C4-2B (cell line): Measurements from ENCODE around the gene CREB5.
"Not testable (repeated sequence)": the region's sequence is repeated elsewhere in the genome, so short reads cannot be mapped to it uniquely, and the experiment has no call there.

Source experiments
- H3K27ac ChIP-seq: fragments of 450-650 bp; 2 replicates; pipeline ENCODE4 v1.5.1; 2017
- ZFX ChIP-seq: fragments of 450-650 bp; IDR thresholded peaks from 2 replicates; pipeline ENCODE4 v1.6.1; 2017
- TF ChIP-seq, protein P1 (sequence below): fragments of 450-650 bp; conservative IDR thresholded peaks from 2 replicates; pipeline ENCODE4 v1.5.1; 2017; ENCODE audit warnings: mild to moderate bottlenecking

Gene CREB5

DNA sequence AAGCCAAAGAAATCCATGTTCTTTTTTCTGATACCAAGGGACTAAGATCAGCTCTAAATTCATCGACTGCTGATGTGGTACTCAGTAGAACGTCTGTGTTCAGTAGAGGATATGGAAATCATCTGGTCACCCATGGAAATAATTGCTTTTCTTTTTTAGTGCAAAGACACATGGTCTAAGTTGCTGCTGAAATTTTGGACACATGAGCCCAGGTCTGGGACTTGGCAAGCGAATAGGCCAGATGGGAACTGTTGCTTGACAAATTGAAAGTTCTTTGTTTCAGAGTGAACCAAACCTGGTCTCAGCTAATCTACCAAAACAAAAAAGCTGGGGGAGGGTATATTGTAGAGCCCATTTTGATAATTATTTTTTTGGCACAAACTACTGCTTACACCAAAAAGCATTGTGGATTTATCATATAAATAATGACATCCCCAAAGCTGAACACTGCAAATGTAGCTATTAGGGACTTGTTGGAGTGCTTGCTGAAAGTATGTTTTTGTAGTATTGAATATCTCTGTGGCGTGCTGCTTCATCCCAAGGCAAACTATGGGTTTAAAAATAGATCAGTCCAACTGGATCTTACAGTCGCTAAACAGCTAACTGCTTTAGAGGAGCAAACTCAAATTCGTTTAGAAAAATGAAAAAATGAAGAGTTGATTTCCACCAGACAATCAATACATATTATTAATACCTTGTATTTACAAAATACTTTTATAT lies 401.1 kb downstream of the CREB5 start:
- TF ChIP-seq ZFX: no peak
- TF ChIP-seq, protein P1, sequence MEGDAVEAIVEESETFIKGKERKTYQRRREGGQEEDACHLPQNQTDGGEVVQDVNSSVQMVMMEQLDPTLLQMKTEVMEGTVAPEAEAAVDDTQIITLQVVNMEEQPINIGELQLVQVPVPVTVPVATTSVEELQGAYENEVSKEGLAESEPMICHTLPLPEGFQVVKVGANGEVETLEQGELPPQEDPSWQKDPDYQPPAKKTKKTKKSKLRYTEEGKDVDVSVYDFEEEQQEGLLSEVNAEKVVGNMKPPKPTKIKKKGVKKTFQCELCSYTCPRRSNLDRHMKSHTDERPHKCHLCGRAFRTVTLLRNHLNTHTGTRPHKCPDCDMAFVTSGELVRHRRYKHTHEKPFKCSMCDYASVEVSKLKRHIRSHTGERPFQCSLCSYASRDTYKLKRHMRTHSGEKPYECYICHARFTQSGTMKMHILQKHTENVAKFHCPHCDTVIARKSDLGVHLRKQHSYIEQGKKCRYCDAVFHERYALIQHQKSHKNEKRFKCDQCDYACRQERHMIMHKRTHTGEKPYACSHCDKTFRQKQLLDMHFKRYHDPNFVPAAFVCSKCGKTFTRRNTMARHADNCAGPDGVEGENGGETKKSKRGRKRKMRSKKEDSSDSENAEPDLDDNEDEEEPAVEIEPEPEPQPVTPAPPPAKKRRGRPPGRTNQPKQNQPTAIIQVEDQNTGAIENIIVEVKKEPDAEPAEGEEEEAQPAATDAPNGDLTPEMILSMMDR: no peak
- H3K27ac ChIP-seq: no peak overlapping the region

DNA sequence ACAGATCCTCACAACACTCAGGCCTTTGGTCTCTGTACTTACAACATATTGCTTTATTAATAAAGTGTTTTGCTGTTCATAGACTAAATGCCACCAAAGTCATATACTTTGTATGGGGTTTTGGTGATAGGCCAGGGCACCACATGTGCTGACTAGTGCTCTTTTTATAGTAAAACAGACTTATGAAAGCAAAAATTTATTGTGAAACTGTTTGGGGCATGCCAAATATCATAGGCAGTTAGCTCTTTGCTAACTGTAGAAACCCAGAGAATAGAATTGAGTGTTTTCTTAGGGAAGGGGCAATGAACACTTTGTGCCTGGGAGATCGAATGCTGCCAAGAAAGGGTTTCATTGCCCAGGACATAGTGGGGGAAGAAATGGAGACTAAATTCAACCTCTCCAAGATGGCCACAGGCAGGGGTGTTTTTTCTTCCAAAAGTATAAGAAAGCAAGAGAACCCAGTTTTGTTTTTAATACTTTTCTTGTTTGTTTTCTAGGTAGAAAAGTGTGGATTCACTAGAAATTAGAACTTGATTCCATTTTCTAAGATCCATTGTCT lies 403.1 kb downstream of the CREB5 start:
- TF ChIP-seq, protein P1: no peak
- no peak for TF ChIP-seq ZFX
- no peak overlapping the region for H3K27ac ChIP-seq

DNA sequence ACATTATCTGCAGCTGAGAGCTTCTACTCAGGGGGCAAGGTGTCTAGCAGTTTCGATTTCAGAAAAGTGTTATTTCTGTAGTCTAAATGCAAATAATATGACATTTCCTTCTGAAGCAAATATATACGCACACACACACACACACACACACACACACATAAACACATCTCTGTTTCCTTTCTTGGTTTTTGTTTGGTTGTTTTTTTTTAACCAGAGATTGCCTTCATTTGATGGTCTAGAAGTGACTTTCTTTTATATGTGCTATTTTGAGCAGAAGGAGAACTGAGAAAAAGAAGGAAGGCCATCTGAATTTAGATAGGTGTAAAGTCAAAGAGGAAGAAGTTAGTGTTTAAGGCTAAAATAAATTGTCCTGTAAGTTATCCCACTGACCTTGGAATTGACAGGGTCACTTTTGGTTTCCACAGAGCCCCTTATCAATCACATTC lies 403.6 kb downstream of the CREB5 start:
- no peak for TF ChIP-seq ZFX
- TF ChIP-seq, protein P1: no peak
- no peak overlapping the region for H3K27ac ChIP-seq

DNA sequence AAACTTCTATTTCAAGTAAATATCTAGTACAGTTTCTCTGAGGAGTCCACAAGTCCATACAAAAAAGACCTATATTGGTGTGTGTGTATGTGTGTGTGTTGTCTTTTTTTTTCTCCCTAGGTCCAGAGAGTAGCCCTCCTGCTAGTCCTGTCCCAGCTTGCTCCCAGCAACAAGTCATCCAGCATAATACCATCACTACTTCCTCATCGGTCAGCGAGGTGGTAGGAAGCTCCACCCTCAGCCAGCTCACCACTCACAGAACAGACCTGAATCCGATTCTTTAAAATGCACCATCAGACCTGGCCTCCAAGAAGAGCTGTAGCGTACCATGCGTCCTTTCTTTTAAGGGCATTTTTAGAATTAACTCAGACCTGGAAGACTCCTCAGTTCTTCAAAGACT lies 406.7 kb downstream of the CREB5 start:
- no peak overlapping the region for H3K27ac ChIP-seq
- no peak for TF ChIP-seq ZFX
- TF ChIP-seq, protein P1: no peak

DNA sequence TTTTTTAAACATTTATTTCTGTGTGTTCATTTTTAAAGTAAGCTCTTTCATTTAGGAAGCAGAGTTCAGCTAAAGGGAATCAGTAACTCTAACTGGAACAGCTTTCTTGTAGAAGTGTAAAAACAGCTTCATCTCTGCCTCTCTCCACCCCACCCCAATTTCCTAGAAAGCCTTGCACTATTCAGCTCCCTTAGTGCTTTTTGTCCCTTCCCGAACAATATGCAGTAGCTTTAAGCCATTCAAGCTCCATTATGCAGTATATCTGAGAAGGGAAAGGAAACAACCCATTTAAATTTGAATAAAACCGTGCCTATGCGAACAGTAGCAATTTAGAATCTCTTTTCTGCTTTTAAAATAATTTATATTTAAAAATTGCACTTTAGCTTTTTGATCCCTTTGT lies 411.3 kb downstream of the CREB5 start:
- no peak for TF ChIP-seq ZFX
- TF ChIP-seq, protein P1: no peak
- no peak overlapping the region for H3K27ac ChIP-seq

DNA sequence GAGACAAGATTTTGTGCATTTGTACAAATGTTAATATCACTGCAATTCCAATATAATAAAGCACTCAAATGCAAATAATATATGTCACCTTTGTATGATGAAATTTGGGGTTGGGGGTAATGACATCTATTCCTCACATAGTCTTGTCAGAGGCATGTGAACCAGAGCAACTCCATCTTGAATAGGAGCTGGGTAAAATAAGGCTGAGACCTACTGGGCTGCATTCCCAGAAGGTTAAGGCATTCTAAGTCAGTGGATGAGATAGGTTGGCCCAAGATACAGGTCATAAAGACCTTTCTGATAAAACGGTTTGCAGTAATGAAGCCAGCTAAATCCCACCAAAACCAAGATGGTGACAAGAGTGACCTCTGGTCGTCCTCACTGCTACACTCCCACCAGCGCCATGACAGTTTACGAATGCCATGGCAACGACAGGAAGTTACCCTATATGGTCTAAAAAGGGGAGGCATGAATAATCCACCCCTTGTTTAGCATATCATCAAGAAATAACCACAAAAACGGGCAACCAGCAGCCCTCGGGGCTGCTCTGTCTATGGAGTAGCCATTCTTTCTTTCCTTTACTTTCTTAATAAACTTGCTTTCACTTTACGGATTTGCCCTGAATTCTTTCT lies 413.6 kb downstream of the CREB5 start:
- not testable (repeated sequence) for H3K27ac ChIP-seq

DNA sequence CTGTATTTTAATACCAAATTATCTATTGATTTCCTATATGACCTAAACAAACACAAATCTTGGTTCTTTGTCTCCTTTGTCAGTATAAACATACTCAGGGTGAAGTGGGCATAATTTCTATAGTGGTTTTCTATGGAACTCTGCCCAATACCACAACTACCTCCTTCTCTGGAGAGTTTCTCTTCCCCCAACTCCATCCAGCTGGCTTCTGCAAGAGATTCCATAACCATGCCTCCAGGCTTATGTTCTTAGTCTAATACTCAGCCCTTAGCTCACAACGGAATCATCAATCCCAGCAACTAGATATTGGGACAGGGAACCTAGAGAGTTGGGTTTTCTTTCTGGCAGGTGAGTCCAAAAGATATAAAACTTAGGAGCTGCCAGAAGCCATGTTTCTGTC lies 418.5 kb downstream of the CREB5 start:
- H3K27ac ChIP-seq: no peak overlapping the region
- TF ChIP-seq, protein P1: no peak
- no peak for TF ChIP-seq ZFX
